Natural killer cell (primary cell): Measurements from ENCODE around the gene RERE. TPM values are rescaled to one million over a fixed set of nuclear protein-coding genes. Genes with fewer than 3 reads are reported as not detected.
A peak's percentile ranks its signal among the peaks of the same experiment; 100 is the strongest.
"Not testable (repeated sequence)": the region's sequence is repeated elsewhere in the genome, so short reads cannot be mapped to it uniquely, and the experiment has no call there.

Source experiments
- ATAC-seq, 3 donors: fragments of 150-1000 bp in 2 of 3; fragments of 200-7000 bp in 1 of 3; cut with Tn5 transposase; 1 replicate in 1 of 3; 2 replicates in 2 of 3; pipeline ENCODE4 v1.10.0; 2021; ENCODE audit warnings: mild to moderate bottlenecking in 2 of 3, moderate library complexity in 2 of 3
- DNase-seq, 2 donors: peaks; one replicate each; pipeline versions ENCODE4 v3.0.0 to v3.0.0-alpha.2; 2013 to 2021; ENCODE audit warnings: mixed read lengths in 1 of 2
- H3K27ac ChIP-seq: one replicate; pipeline ENCODE4 v1.5.1; 2013; ENCODE audit warnings: mild to moderate bottlenecking, low read length
- H3K27me3 ChIP-seq: one replicate; pipeline ENCODE4 v1.6.1; 2013; ENCODE audit warnings: low read length; ENCODE audit not compliant: control insufficient read depth, insufficient read depth
- H3K36me3 ChIP-seq: one replicate; pipeline ENCODE4 v1.6.1; 2013; ENCODE audit warnings: low read length; ENCODE audit not compliant: control insufficient read depth, insufficient read depth
- H3K4me1 ChIP-seq: one replicate; pipeline ENCODE4 v1.6.1; 2013; ENCODE audit warnings: low read length; ENCODE audit not compliant: control insufficient read depth, insufficient read depth
- H3K4me3 ChIP-seq: one replicate; pipeline ENCODE4 v1.5.1; 2013; ENCODE audit warnings: low read length
- H3K9me3 ChIP-seq: one replicate; pipeline ENCODE4 v1.6.1; 2013; ENCODE audit warnings: low read length; ENCODE audit not compliant: control insufficient read depth, insufficient read depth
- H3K27ac Mint-ChIP-seq, 2 donors: one replicate each; pipeline ENCODE4 v1.8.0; 2022; ENCODE audit warnings: mild to moderate bottlenecking in 2 of 2, mixed read lengths in 2 of 2, moderate library complexity in 1 of 2
- H3K27me3 Mint-ChIP-seq, 2 donors: one replicate each; pipeline ENCODE4 v1.8.0; 2022; ENCODE audit warnings: low read depth in 2 of 2, mixed read lengths in 2 of 2
- H3K36me3 Mint-ChIP-seq: one replicate; pipeline ENCODE4 v1.8.0; 2022; ENCODE audit warnings: mixed read lengths
- H3K4me1 Mint-ChIP-seq, 2 donors: one replicate each; pipeline ENCODE4 v1.8.0; 2022; ENCODE audit warnings: mixed read lengths in 2 of 2
- H3K4me3 Mint-ChIP-seq: one replicate; pipeline ENCODE4 v1.8.0; 2022; ENCODE audit warnings: mild to moderate bottlenecking, moderate library complexity, mixed read lengths
- H3K9me3 Mint-ChIP-seq, 2 donors: one replicate each; pipeline ENCODE4 v1.8.0; 2022; ENCODE audit warnings: mixed read lengths in 2 of 2
- CTCF ChIP-seq: fragments of 200-600 bp; IDR thresholded peaks from one replicate; pipeline ENCODE4 v1.8.0; 2022; ENCODE audit warnings: antibody characterized with exemption
- WGBS: methylation state at CpG from one replicate; pipeline ENCODE4 v1.1.7; 2013; ENCODE audit warnings: missing lambda C conversion rate; ENCODE audit not compliant: insufficient coverage; 5-methylcytosine and 5-hydroxymethylcytosine counted together
- intact Hi-C: fragments of 100-400 bp; cut with micrococcal nuclease; formaldehyde crosslinking; loops from one replicate; pipeline ENCODE4 v1.14.2; 2022
- total RNA-seq, 4 donors: library from RNA; stranded (reverse); fragments of 120-200 nt in 1 of 4; gene quantifications; one replicate each; pipeline versions ENCODE4 v1.2.3 to v1.2.4, GENCODE V29; 2013 to 2022

Gene RERE
- total RNA-seq, 3 donors from 2014 or later (not counting 1 experiment from before 2014, with no cell fraction given), result 67.7 to 76.0 (median 73.0) TPM

GRCh38 chr1:8619419-8619818 is 198.0 kb downstream of the RERE start:
- H3K4me1 ChIP-seq, H3K27ac Mint-ChIP-seq, H3K4me3 Mint-ChIP-seq, intact Hi-C loops, H3K9me3 ChIP-seq, H3K36me3 Mint-ChIP-seq, H3K36me3 ChIP-seq, DNase-seq, H3K9me3 Mint-ChIP-seq, H3K27me3 Mint-ChIP-seq, ATAC-seq, H3K27ac ChIP-seq, H3K27me3 ChIP-seq, H3K4me3 ChIP-seq: not testable (repeated sequence)
- H3K4me1 Mint-ChIP-seq, result peaks cover 15 to 19% of the 10 kb centered on the region in 2 donors
- WGBS, result no CpG with 5 or more reads among the region's 2 CpGs

- H3K9me3 ChIP-seq, DNase-seq, H3K4me3 ChIP-seq, H3K4me3 Mint-ChIP-seq, H3K27me3 ChIP-seq, H3K27me3 Mint-ChIP-seq, H3K27ac Mint-ChIP-seq, H3K36me3 ChIP-seq, H3K36me3 Mint-ChIP-seq, H3K9me3 Mint-ChIP-seq, intact Hi-C loops, H3K4me1 ChIP-seq, H3K27ac ChIP-seq: not testable (repeated sequence)
- ATAC-seq, result peak in 2 of 3 donors; percentile 31 to 73
- H3K4me1 Mint-ChIP-seq, result peaks cover 6 to 11% of the 10 kb centered on the region in 2 donors
- WGBS, result 96% methylated on average over 7 of the region's 8 CpGs
Measured at GRCh38 chr1:8616791-8617190, 200.6 kb downstream of the RERE start.

GRCh38 chr1:8611634-8612515 is 205.6 kb downstream of the RERE start:
- H3K9me3 Mint-ChIP-seq, H3K4me1 ChIP-seq, intact Hi-C loops, H3K36me3 ChIP-seq, H3K27ac Mint-ChIP-seq, H3K4me1 Mint-ChIP-seq, ATAC-seq, H3K36me3 Mint-ChIP-seq, H3K27me3 ChIP-seq, H3K27ac ChIP-seq, H3K4me3 Mint-ChIP-seq, H3K4me3 ChIP-seq, DNase-seq, H3K27me3 Mint-ChIP-seq, H3K9me3 ChIP-seq: not testable (repeated sequence)
- 46% methylated on average over 2 of the region's 3 CpGs for WGBS

GRCh38 chr1:8607906-8608305 is 209.5 kb downstream of the RERE start:
- DNase-seq (no peak), ATAC-seq (no peak)
- no peak for TF ChIP-seq CTCF
- Histone ChIP-seq H3K9me3 (no peaks in the 10 kb centered on the region), H3K27me3 (no peaks in the 10 kb centered on the region), H3K4me1 (peaks cover 12% of the 10 kb centered on the region), H3K27ac (no peak overlapping the region), H3K4me3 (no peak overlapping the region), H3K36me3 (no peaks in the 10 kb centered on the region)
- Mint-ChIP-seq H3K36me3 (no peaks in the 10 kb centered on the region), H3K4me3 (no peak overlapping the region), H3K4me1 (peaks cover 19 to 21% of the 10 kb centered on the region in 2 donors), H3K9me3 (no peaks in the 10 kb centered on the region), H3K27me3 (no peaks in the 10 kb centered on the region), H3K27ac (no peak overlapping the region)
- 89% methylated on average over 5 of the region's 5 CpGs for WGBS
- intact Hi-C loops, result no loop called here
